GM19372 (cell line): Measurements from ENCODE around the gene RARG.
A peak's percentile ranks its signal among the peaks of the same experiment; 100 is the strongest.

ENCODE experiments used
- ATAC-seq: cut with Tn5 transposase; IDR thresholded peaks from one replicate; pipeline ENCODE4 v1.9.1; 2021; ENCODE audit warnings: mild to moderate bottlenecking, low read depth, moderate library complexity; ENCODE audit not compliant: unreplicated experiment

The RARG gene

DNA sequence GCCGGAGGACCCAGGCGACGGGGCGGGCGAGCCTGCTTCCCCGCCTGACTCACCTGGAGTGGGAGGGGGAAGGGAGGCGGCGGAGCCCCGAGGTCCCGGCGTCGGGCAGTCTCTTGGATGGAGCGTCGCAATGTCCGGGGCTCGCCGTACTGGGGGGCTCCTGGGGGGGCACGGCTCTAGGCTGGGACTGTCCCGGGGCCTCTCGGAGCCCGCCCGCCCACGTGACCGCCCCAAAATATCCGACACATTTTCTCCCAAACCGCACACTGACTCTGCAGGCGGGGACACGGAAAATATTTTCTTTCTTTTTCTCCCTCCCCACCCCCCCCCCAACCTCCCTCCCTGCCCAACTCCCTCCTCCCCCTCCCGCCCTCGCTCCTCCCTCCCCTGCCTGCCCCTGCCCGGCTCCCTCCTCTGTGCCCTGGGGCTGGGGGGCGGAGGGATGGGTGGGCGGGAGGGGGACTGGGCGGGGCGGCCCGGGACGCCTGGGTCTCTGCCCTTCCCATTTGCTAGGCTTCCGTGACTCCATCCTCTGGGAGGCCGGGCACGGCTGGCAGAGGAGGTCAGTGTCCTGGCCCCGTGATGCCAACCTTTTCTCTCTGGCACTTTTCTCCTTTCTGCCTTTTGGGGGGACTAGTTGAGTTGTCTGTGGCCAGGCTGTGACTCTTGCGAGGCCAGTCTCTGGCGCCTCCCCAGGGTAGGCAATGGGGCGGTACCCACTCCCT, at the start of gene RARG:
TSS of gene RARG (minus strand) at position 289 of the 725 bp plus-strand sequence. CDS start 4,664 bp downstream, outside the sequence.
- no peak for ATAC-seq

DNA sequence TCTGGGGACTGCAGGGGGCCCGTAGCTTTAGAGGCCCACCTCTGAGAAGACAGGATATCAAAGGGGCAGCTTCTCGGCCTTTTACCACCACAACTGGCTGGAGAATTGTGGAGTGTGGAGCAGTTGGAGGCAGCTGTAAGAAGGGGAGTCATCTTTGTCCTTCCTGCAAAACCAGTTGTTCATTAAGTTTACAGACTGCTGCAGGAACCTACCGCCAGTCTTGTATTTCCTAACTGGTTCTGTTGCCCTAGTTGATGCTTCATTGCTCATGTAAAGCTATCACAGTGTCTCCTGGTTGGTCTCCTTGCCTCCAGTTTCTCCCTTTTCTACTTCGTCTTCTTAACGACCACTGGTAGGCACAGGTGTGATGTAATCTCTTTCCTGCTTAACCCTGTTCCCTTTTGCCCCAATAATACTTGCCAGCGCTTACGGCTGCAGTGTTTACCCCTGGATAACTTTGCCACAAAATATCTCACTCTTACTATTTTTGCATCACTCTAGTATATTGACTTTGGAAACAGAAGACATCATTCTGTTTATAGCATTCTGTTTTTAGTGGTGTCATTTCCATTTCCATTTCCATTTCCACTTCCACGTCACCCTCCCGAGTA, 48.0 kb upstream of the RARG start:
- no peak for ATAC-seq

DNA sequence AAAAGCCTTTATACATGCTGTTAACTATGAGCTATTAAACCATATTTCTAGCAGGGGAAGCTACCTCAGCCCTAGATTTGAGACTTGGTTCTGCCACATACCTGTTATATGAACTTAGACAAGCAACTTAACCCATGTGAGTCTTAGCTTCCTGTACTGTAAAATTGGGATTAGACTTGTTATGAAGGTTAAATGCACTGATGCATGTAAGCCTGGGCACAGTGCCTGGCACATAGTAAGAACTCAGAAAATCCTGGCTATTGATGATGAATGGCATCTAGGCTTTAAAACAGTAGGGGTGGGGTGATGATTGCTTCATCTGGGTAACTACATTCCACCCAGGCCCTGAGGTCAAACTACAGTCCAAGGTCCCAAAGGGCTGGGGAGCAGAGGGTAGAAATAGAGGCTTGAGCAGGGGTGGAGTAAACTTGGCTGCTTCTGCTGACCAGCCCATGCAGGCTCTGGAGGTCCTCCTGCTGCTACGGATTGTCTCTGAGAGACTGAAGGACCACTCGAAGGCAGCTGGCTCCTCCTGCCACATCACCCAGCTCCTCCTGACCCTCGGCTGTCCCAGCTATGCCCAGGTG, 47.4 kb upstream of the RARG start:
- no peak for ATAC-seq

DNA sequence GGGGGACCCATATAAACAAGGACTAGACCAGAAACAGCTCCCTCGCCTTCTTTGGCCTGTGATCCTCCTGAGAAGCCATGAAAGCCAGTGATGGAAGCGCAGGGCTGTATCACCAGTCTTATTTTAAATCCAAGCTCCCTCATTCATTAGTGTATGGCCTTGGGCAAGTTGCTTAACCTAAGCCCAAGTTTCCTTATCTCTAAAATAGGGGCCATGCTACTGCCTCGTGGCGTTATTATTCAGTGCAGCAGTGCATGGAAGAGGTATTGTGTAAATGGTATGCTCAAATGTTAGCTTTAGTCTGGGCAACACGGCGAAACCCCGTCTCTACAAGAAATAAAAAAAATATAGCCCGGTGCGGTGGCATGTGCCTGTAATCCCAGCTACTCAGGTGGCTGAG, 46.0 kb upstream of the RARG start:
- no peak for ATAC-seq

DNA sequence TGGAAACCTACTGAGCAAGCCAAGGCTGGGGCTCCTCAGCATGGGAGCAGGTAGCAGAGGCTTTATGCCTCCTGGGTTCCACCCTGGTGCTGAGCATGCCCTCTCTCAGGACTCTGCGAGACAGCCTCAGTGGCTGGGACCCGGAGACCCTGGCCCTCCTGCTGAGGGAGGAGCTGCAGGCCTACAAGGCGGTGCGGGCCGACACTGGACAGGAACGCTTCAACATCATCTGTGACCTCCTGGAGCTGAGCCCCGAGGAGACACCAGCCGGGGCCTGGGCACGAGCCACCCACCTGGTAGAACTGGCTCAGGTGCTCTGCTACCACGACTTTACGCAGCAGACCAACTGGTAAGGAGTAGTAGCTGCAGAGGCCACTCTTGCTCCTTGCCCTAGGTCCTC, 44.5 kb upstream of the RARG start:
- no peak for ATAC-seq

DNA sequence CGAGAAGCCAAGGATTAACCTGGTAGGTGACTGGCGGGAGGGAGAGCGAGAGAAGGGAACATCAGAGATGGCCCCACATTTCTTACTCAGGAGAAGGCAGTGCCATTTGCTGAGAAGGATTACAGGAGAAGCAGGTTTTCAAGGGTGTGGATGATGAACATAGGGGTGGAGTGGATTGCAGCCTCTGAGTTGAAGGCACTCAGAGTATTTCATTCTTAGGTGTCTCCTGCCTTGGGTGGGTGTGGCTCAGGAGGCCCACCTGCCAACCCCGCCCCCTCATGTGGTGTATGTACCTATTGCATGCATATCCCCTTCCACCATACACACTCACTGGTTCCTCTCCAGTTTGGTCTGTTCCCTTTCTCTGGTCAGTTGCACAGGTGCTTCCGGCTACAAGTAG, 42.4 kb upstream of the RARG start:
- ATAC-seq: no peak

DNA sequence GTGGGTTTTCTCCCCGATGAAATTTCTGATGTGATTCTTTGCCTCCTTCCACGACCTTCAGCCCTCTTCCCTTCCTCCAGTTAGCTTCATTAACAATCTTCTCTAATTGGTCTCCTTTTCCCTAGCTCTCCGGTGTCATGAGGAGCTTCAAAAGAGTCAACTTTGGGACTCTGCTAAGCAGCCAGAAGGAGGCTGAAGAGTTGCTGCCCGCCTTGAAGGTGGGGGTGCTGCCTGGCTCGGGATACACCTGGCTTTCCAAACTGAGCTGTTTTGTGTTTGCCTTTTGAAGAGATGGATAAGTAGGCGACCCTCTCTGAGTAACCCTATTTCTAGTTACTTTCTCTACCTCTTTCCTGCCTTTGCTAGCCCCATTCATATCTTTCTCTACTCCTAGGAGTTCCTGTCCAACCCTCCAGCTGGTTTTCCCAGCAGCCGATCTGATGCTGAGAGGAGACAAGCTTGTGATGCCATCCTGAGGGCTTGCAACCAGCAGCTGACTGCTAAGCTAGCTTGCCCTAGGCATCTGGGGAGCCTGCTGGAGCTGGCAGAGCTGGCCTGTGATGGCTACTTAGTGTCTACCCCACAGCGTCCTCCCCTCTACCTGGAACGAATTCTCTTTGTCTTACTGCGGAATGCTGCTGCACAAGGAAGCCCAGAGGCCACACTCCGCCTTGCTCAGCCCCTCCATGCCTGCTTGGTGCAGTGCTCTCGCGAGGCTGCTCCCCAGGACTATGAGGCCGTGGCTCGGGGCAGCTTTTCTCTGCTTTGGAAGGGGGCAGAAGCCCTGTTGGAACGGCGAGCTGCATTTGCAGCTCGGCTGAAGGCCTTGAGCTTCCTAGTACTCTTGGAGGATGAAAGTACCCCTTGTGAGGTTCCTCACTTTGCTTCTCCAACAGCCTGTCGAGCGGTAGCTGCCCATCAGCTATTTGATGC, 36.9 kb upstream of the RARG start:
- no peak for ATAC-seq

DNA sequence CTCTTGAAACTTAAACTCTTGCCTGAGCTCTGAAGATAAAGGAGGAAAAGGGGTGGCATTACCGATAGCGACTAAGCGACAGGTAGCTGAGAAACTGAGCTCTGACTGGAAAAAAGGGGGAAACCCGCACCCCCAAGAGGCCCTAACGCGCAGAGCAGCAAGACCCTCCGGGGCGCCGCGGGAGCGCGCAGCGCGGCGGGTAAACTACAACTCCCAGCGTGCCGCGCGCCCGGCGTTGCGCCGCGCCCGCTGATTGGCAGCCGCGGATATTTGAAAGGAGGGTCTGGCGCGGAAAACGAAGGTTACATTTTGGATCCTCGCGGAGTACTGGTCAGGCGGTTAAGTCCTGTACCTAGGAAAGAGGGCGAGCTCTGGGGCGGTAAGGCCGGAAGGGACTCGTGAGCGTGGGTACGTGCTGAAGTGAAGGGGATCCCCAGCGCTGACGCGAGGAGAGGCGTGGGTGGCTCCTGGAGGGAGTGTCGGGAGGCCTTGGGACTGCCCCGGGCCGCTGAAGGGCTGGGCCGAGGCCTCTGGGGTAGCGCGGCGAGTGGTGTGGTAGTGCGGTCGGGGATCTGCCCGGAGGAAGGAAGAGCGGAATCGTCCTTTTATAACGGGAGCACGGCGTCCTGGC, 36.1 kb upstream of the RARG start, which contains the start of gene ESPL1:
TSS of gene ESPL1 (plus strand) at position 301 of the 631 bp plus-strand sequence. CDS start 468 bp downstream, outside the sequence.
- ATAC-seq: peak; percentile 90

DNA sequence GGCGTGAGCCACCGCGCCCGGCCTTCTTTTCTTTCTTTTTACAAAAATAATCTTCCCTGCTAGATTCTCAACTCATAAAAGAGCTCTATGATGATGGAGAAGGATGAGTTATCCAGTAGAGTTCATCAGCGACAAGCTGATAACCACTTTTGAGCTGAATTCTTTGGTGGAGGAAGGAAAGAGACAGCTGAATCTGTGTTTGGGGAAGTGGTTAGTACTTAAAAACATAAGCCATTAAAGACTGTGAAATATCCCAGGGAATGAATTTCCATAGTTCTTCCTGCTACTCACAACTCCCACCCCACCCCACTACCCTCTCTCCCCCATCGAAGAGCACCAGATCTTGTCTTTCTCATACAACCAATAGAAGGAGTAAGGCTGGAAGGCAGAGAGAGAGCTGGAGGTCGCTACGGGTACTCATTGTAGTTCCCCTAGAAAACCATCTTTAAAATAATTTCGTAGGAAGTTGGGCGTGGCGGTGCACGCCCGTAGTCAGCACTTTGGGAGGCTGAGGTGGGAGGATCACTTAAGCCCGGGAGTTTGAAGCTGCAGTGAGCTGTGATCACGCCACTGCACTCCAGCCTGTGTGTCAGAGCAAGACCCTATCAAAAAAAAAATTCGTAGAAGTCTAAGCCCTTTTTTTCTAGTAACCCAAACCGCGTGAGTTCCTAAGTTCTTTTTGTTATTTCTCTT, 35.4 kb upstream of the RARG start:
- ATAC-seq: no peak

DNA sequence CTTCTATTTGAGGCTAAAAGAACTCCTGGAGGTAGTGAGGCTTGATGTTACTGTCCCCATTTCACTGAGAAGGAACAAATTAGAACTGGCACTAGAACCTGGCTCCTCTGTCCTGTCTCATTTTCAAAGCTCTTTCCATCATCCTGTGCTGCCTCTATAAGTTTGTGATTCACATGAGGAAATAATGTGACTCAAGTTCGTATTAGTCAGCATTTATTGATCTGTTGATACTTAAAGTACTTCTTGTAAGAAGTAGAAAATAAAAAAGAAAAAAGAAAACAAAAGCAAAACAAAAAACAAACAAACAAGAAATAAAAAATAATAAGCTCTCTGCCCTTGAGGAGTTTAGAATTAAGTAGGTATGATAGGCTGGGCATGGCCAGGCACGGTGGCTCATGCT, 33.8 kb upstream of the RARG start:
- no peak for ATAC-seq

DNA sequence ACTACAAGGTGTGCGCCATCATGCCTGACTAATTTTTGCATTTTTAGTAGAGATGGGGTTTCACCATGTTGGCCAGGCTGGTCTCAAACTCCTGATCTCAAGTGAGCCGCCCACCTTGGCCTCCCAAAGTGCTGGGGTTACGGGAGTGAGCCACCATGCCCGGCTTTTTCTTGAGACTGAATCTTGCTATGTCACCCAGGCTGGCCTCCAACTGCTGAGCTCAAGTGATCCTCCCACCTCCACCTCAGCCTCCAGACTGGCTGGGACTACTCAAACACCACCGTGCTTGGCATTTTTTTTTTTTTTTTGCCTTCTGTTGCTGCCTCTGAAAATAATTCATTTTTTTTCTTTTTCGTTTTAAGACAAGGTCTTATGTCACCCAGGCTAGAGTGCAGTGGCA, 27.9 kb upstream of the RARG start:
- ATAC-seq: no peak

DNA sequence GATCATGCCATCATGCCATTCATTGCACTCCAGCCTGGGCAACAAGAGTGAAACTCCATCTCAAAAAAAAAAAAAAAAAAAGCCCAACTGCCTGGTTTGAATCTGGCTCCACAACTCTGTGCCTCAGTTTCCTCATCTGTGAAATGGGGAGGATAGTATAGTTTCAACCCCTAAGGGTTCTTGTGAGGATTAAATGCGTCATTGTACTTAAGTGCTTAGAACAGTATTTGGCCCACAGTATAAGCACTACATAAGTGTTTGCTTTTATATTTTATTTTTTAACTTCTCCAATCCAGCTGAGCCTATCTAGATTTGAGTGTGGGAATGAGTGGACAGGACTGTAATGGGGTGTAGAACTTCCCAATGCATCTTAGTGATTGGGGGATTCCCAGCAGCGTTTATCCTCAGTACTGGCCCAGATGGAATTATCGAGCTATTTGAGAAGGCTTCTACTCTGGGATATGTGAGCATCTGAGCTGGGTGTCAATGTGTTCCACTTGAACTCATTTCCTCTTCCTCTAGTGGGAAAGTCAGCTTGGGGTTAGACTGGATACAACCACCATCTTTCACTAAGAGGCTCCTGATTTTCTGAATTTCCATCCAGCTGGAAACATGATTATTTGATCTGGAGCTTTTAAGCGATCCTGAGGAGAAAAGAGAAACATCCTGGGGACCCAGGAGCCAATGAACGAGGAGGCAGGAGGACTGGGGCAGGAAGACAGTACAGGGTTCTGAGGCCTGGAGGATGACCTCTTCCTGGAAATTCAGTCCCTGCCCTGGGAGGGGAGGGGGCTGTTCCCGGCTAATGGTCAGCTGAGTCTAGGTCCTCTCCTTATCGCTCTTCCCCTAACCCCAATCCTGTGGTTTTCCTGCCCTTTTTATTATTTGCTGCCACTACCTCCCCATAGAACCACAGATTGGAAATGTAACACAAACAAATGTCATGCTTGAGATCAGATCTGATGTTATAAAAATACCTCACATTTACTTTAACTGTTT, 26.8 kb upstream of the RARG start:
- ATAC-seq: no peak

DNA sequence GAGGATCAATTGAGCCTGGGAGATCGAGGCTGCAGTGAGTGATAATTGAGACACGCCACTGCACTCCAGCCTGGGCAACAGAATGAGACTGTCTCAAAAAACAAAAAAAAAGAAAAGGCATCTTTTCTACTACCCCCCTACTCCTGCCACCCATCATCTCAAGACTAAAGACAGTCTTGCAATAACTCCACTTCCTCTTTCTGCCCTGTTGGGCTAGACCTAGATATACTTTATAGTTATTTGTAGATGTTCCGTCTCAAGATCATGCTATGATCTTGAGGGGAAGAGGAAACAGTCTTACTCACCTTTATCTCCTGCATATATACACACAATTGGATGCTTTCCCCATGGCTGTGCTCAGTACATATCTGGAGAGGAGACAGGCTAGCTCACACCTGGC, 24.0 kb upstream of the RARG start:
- no peak for ATAC-seq

DNA sequence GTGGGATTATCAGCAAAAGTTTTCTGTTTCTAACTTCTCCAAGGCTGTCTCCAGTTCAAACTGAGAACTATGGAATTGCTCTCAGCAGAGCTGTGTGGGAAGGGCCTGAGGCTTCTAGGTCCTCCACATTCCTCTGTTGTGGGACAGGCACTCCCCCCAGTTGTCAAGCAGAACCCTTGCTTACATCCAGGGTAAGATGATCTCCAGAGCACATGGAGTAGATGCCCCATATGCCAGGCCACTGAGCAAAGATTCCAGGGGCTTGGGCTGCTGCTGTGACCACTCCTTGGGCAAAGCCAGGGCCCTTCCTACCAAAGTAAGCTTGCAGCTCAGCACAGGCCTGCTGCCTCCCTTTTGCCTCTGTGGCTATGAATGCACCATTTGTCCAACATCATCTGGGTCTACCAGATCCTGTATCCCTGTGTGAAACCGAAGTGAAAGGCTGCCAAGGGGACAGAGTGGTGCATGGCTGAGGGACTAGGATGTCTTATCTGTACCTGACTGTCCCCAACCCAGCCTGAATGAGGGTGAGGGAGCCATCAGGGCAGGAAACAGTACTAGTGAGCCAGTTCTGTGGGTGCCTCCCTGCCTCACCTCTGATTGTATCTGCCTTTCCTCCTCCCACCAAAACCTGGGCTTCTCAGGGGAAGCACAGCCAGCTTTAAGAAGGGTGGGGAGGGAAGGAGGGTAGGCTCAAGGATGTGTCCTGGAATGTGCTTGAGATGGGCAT, 23.0 kb upstream of the RARG start:
- ATAC-seq: no peak

DNA sequence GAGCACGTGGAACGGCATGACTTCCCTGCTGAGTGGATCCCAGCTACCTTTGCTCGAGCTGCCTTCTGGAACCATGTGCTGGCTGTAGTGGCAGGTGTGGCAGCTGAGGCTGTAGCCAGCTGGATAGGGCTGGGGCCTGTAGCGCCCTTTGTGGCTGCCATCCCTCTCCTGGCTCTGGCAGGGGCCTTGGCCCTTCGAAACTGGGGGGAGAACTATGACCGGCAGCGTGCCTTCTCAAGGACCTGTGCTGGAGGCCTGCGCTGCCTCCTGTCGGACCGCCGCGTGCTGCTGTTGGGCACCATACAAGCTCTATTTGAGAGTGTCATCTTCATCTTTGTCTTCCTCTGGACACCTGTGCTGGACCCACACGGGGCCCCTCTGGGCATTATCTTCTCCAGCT, 21.3 kb upstream of the RARG start:
- no peak for ATAC-seq

DNA sequence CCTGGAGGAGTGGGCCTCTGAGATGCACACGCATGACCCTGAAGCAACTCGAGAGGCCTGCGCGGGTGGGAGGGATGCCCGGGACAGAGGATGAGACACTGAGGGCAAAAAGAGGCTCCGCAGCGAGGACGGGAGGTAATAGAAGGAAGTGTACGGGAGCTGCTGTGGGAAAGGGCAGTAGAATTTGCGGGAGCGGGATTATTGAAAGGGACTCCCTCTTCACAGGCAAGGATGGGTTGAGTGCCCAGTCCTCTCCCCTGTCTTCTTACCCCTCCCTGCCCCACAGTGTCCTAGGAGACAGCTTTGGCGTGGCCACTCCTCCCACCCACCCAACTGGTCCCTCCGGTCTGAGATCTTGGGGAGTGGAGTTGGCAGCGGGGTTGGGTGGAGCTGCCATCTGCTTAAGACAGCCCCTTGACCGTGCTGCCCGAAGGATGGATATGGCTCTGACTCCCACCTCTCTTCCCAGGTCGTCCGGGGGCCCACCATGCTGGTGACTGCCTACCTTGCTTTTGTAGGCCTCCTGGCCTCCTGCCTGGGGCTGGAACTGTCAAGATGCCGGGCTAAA, 20.4 kb upstream of the RARG start:
- ATAC-seq: no peak

DNA sequence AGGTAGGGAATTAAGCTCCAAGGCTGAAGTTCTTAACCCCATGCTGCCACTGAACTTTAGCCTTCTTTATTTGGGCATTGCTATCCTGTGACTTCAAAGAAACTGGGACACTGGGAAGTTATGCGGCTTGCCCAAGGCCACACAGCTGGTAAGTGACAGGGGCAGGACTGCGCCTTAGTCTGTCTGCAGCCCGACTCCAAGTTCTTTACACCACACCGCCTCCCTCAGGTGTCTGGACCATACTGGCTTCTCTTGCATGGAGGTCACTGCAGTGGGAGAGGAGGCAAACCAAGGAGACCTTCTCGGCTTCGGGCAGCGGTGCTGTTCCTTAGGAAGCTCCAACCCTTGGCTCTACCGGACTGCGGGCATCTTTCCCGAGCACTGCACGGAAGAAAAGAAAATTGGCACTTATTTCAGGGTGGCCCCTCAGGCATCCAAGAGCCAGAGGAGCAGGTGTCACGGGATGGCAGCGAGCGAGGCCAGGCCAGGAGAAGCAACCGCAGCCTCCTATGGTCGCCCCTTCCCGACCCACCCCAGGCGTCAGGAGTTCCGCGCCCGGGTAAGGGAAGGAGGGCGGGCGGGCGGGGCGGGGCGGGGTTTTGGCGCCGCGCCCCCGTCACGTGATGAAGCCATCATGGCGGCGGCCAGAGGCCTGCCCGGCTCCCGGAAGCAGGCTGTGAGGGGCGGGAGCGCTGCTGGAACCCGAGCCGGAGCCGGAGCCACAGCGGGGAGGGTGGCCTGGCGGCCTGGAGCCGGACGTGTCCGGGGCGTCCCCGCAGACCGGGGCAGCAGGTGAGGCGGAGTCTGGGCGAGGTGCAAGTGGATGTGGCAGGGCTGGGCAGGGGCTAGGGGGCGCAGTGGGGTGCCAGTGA, 19.7 kb upstream of the RARG start:
- peak; percentile 73 for ATAC-seq
